OCI-LY7 (cell line): ENCODE measurements around the gene DTWD2.

Experiments
- EZH2phosphoT487 ChIP-seq: fragments of 200-600 bp; sonication (generic); IDR thresholded peaks from 2 replicates; pipeline ENCODE4 v1.6.1; 2018; ENCODE audit warnings: low read depth, borderline replicate concordance, mild to moderate bottlenecking, mixed run types, antibody characterized with exemption, low read length, moderate library complexity, mixed read lengths
- TF ChIP-seq, protein P1 (sequence below): fragments of 200-600 bp; sonication (generic); conservative IDR thresholded peaks from 2 replicates; pipeline ENCODE4 v1.5.1; 2014; ENCODE audit warnings: mild to moderate bottlenecking, antibody characterized with exemption, low read length, moderate library complexity, mixed read lengths

DNA sequence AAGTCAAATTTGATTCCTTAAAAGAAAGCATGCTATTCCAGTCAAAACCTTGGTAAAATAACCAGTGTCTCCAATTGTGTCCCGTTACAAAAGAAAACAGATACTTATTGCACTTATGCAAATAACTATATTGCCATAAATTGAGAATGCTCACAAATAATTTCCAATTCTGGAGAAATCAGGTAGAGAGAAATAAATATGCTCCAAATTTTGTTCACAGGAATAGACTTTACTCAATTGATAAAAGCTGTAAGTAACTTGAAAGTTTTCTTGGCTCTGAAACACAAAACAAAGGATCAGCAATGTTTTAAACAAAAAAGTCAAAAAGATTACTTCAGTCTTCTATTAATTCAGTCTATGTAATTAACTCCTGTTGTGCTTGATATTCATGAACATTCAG lies 7.8 kb upstream of the DTWD2 start:
- TF ChIP-seq, protein P1, sequence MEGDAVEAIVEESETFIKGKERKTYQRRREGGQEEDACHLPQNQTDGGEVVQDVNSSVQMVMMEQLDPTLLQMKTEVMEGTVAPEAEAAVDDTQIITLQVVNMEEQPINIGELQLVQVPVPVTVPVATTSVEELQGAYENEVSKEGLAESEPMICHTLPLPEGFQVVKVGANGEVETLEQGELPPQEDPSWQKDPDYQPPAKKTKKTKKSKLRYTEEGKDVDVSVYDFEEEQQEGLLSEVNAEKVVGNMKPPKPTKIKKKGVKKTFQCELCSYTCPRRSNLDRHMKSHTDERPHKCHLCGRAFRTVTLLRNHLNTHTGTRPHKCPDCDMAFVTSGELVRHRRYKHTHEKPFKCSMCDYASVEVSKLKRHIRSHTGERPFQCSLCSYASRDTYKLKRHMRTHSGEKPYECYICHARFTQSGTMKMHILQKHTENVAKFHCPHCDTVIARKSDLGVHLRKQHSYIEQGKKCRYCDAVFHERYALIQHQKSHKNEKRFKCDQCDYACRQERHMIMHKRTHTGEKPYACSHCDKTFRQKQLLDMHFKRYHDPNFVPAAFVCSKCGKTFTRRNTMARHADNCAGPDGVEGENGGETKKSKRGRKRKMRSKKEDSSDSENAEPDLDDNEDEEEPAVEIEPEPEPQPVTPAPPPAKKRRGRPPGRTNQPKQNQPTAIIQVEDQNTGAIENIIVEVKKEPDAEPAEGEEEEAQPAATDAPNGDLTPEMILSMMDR: no peak
- no peak for TF ChIP-seq EZH2phosphoT487
